ENCODE results near the gene ST6GALNAC4.
"Not testable (repeated sequence)": the region's sequence is repeated elsewhere in the genome, so short reads cannot be mapped to it uniquely, and the experiment has no call there.

ST6GALNAC4 gene

DNA sequence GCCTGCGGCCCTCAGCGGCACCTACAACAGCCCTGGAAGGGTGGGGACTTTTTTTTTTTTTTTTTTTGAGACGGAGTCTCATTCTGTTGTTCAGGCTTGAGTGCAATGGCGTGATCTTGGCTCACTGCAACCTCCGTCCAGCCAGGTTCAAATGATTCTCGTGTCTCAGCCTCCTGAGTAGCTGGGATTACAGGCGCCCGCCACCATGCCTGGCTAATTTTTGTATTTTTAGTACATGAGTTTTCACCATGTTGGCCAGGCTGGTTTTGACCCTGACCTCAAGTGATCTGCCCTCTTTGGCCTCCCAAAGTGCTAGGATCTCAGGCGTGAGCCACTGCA lies 46.7 kb downstream of the ST6GALNAC4 start:
- DNase-seq (ENCODE audit: low read depth in 2 of 2) = not testable (repeated sequence)

- peak; percentile 64 to 70 for DNase-seq (ENCODE audit: low read depth in 2 of 2)
Measured at GRCh38 chr9:127869310-127870152, 47.3 kb downstream of the ST6GALNAC4 start.

GRCh38 chr9:127868278-127868902 lies 48.5 kb downstream of the ST6GALNAC4 start:
- DNase-seq (ENCODE audit: low read depth in 2 of 2) = no peak

GRCh38 chr9:127867356-127868277 lies 49.2 kb downstream of the ST6GALNAC4 start:
- no peak for DNase-seq (ENCODE audit: low read depth in 2 of 2)

DNA sequence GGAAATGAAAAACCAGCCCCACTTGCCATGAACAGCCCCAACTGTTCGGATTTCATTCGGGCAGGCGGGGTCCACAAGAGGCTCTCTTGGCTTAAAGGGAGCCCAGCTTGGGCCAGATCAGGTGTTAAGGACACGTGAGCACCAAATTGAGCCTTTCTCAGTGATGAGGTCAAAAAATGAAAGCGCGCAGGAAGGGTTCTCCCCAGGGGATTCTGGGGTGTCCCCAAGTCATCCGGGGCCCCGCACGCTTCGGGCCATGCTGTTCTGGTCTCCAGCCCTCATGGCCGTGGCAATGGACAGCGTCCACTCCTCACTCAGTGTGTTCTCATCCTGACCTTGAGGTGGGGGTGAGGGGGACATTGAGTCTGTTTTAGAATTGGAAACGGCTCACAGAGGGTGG lies 50.3 kb downstream of the ST6GALNAC4 start:
- no peak for DNase-seq (ENCODE audit: low read depth in 2 of 2)

GRCh38 chr9:127865645-127866464 lies 51.0 kb downstream of the ST6GALNAC4 start:
- peak in 1 of 2 donors; percentile 28 for DNase-seq (ENCODE audit: low read depth in 2 of 2)

GRCh38 chr9:127863191-127863621 lies 53.6 kb downstream of the ST6GALNAC4 start:
- DNase-seq (ENCODE audit: low read depth in 2 of 2) = no peak

GRCh38 chr9:127862075-127863011 lies 54.5 kb downstream of the ST6GALNAC4 start:
- DNase-seq (ENCODE audit: low read depth in 2 of 2) = peak in 1 of 2 donors; percentile 19

- DNase-seq (ENCODE audit: low read depth in 2 of 2) = no peak
Measured at GRCh38 chr9:127860779-127861178, 56.1 kb downstream of the ST6GALNAC4 start.

- no peak for DNase-seq (ENCODE audit: low read depth in 2 of 2)
Measured at GRCh38 chr9:127860260-127860659, 56.6 kb downstream of the ST6GALNAC4 start.

DNA sequence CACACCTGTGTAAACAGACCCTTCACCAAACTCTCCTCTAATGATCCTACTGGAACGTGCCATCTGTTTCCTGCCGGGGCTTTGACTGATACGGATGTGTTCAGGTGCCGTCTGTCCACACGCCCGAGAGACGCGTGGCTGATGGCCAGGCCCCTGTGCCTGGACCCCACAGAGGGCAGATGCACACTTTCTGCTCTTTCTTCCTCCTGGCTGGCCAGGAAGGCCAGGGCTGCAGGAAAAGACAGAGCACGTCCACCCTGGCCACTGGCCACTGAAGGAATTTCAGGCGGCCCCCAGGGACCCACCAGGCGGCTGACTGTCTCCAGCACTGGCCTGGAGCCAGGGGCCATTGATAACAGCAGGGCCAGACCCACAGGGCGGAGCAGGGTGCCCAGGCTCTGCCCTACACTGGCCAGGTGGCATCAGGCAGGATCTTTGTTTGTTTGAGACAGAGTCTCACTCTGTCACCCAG lies 58.8 kb downstream of the ST6GALNAC4 start:
- DNase-seq (ENCODE audit: low read depth in 2 of 2) = no peak
